ENCODE measurements around the gene PAQR8.

The PAQR8 gene

GRCh38 chr6:52365317-52365716 is 3.4 kb downstream of the PAQR8 start:
- no peak overlapping the region for H3K4me3 ChIP-seq (ENCODE audit: low read depth, low read length)
- no peak for DNase-seq (ENCODE audit: low read depth)
- TF ChIP-seq CTCF (conservative IDR thresholded peaks at IDR 0.05; ENCODE audit: low read depth, low read length): no peak

GRCh38 chr6:52365866-52366540 is 4.1 kb downstream of the PAQR8 start:
- TF ChIP-seq CTCF (conservative IDR thresholded peaks at IDR 0.05; ENCODE audit: low read depth, low read length): no peak
- no peak overlapping the region for H3K4me3 ChIP-seq (ENCODE audit: low read depth, low read length)
- DNase-seq (ENCODE audit: low read depth): peak; percentile 51

GRCh38 chr6:52368002-52368401 is 6.1 kb downstream of the PAQR8 start:
- no peak for TF ChIP-seq CTCF (conservative IDR thresholded peaks at IDR 0.05; ENCODE audit: low read depth, low read length)
- no peak for DNase-seq (ENCODE audit: low read depth)
- H3K4me3 ChIP-seq (ENCODE audit: low read depth, low read length): no peak overlapping the region

GRCh38 chr6:52369234-52369633 is 7.3 kb downstream of the PAQR8 start:
- DNase-seq (ENCODE audit: low read depth): no peak
- TF ChIP-seq CTCF (conservative IDR thresholded peaks at IDR 0.05; ENCODE audit: low read depth, low read length): no peak
- no peak overlapping the region for H3K4me3 ChIP-seq (ENCODE audit: low read depth, low read length)

- TF ChIP-seq CTCF (conservative IDR thresholded peaks at IDR 0.05; ENCODE audit: low read depth, low read length): no peak
These were observed 9.8 kb downstream of the PAQR8 start for GRCh38 chr6:52371656-52372191.

GRCh38 chr6:52373151-52373690 is 11.3 kb downstream of the PAQR8 start:
- TF ChIP-seq CTCF (conservative IDR thresholded peaks at IDR 0.05; ENCODE audit: low read depth, low read length): no peak
- H3K4me3 ChIP-seq (ENCODE audit: low read depth, low read length): no peak overlapping the region
- no peak for DNase-seq (ENCODE audit: low read depth)

More at GRCh38 chr6:52371656-52372191, 9.8 kb downstream of the PAQR8 start:
- no peak overlapping the region for H3K4me3 ChIP-seq (ENCODE audit: low read depth, low read length)
- DNase-seq (ENCODE audit: low read depth): peak; percentile 20

GRCh38 chr6:52374247-52374646 is 12.3 kb downstream of the PAQR8 start:
- DNase-seq (ENCODE audit: low read depth): no peak
- no peak overlapping the region for H3K4me3 ChIP-seq (ENCODE audit: low read depth, low read length)
- no peak for TF ChIP-seq CTCF (conservative IDR thresholded peaks at IDR 0.05; ENCODE audit: low read depth, low read length)

Measured in choroid plexus epithelial cell (primary cell).